HepG2 (cell line): ENCODE measurements around the gene RAC3. TPM values are rescaled to one million over a fixed set of nuclear protein-coding genes. Genes with fewer than 3 reads are reported as not detected.
A peak's percentile ranks its signal among the peaks of the same experiment; 100 is the strongest.

Experiments
- ARNT ChIP-seq: fragments of 450-650 bp; IDR thresholded peaks from 2 replicates; pipeline ENCODE4 v1.6.1; 2017
- ATF2 ChIP-seq: sonication (generic); formaldehyde crosslinking; IDR thresholded peaks from 2 replicates; pipeline ENCODE4 v1.4.0; 2020; ENCODE audit warnings: missing genetic modification reagents
- CC2D1A ChIP-seq: sonication (generic); formaldehyde crosslinking; IDR thresholded peaks from 2 replicates; pipeline ENCODE4 v1.8.1; 2023; ENCODE audit warnings: mild to moderate bottlenecking, missing genetic modification reagents
- CREB1 ChIP-seq, 2 experiments: fragments of 450-650 bp in 1 of 2; IDR thresholded peaks; 2 replicates each; pipeline ENCODE4 v1.6.1; 2016 to 2017; ENCODE audit warnings: control low read depth in 1 of 2, mild to moderate bottlenecking in 1 of 2, missing compliant biosample characterization in 1 of 2, missing genetic modification characterization in 1 of 2
- EP300 ChIP-seq, 3 experiments: sonication (generic) in 1 of 3; formaldehyde crosslinking in 1 of 3; IDR thresholded peaks; 2 replicates each; pipeline versions ENCODE4 v1.5.1 to v1.6.1; 2011 to 2020; ENCODE audit warnings: low read depth in 2 of 3, low read length in 2 of 3, borderline replicate concordance in 1 of 3, improper control_type of control experiment in 1 of 3, mild to moderate bottlenecking in 1 of 3, missing genetic modification reagents in 1 of 3, moderate library complexity in 1 of 3
- FOXA1 ChIP-seq, 2 experiments: fragments of 450-650 bp in 1 of 2; sonication (generic) in 1 of 2; formaldehyde crosslinking in 1 of 2; IDR thresholded peaks; 2 replicates each; pipeline versions ENCODE4 v1.4.0 to v1.6.1; 2016 to 2020; ENCODE audit warnings: missing genetic modification reagents in 1 of 2
- HNRNPLL ChIP-seq: fragments of 200-400 bp; formaldehyde crosslinking; IDR thresholded peaks from 2 replicates; pipeline ENCODE4 v1.6.1; 2017; ENCODE audit warnings: mild to moderate bottlenecking, low read depth, low read length; ENCODE audit not compliant: poor library complexity, severe bottlenecking
- KLF13 ChIP-seq: sonication (generic); formaldehyde crosslinking; IDR thresholded peaks from 2 replicates; pipeline ENCODE4 v1.4.0; 2020; ENCODE audit warnings: mild to moderate bottlenecking, missing genetic modification reagents
- MAFK ChIP-seq, 2 experiments: IDR thresholded peaks in 1 of 2; conservative IDR thresholded peaks in 1 of 2; 2 replicates each; pipeline ENCODE4 v1.6.1; 2011; ENCODE audit warnings: improper control_type of control experiment in 2 of 2, low read length in 2 of 2
- NONO ChIP-seq, 2 experiments: fragments of 450-650 bp in 1 of 2; sonication (generic) in 1 of 2; formaldehyde crosslinking in 1 of 2; IDR thresholded peaks in 1 of 2; conservative IDR thresholded peaks in 1 of 2; 2 replicates each; pipeline versions ENCODE4 v1.6.1 to v1.8.0; 2017 to 2022; ENCODE audit warnings: mild to moderate bottlenecking in 1 of 2, missing genetic modification reagents in 1 of 2, moderate library complexity in 1 of 2
- PAX8 ChIP-seq: sonication (generic); formaldehyde crosslinking; IDR thresholded peaks from 2 replicates; pipeline ENCODE4 v1.8.0; 2022; ENCODE audit warnings: mild to moderate bottlenecking, missing genetic modification reagents, borderline replicate concordance
- PHF8 ChIP-seq: sonication (generic); formaldehyde crosslinking; IDR thresholded peaks from 2 replicates; pipeline ENCODE4 v1.5.0; 2020; ENCODE audit warnings: missing genetic modification reagents
- RBFOX2 ChIP-seq: fragments of 200-400 bp; formaldehyde crosslinking; IDR thresholded peaks from 2 replicates; pipeline ENCODE4 v1.6.1; 2017; ENCODE audit warnings: low read depth, mild to moderate bottlenecking, low read length
- SMYD3 ChIP-seq: sonication (generic); formaldehyde crosslinking; IDR thresholded peaks from 2 replicates; pipeline ENCODE4 v1.8.1; 2023; ENCODE audit warnings: mild to moderate bottlenecking, missing genetic modification reagents
- ZNF180 ChIP-seq: sonication (generic); formaldehyde crosslinking; IDR thresholded peaks from 2 replicates; pipeline ENCODE4 v1.4.0; 2020; ENCODE audit warnings: low read depth, missing genetic modification reagents, borderline replicate concordance
- ZNF205 ChIP-seq: IDR thresholded peaks from 2 replicates; pipeline ENCODE4 v1.6.1; 2018; ENCODE audit warnings: missing biosample characterization, missing genetic modification reagents
- ZNF296 ChIP-seq: sonication (generic); formaldehyde crosslinking; conservative IDR thresholded peaks from 2 replicates; pipeline ENCODE4 v1.5.0; 2020; ENCODE audit warnings: mild to moderate bottlenecking, missing genetic modification reagents
- ZNF446 ChIP-seq: sonication (generic); formaldehyde crosslinking; IDR thresholded peaks from 2 replicates; pipeline ENCODE4 v1.5.0; 2020; ENCODE audit warnings: mild to moderate bottlenecking, missing genetic modification reagents
- ZNF460 ChIP-seq: sonication (generic); formaldehyde crosslinking; IDR thresholded peaks from 2 replicates; pipeline ENCODE4 v1.5.1; 2020; ENCODE audit warnings: missing genetic modification reagents, mild to moderate bottlenecking, borderline replicate concordance
- ZNF512B ChIP-seq: sonication (generic); formaldehyde crosslinking; IDR thresholded peaks from 2 replicates; pipeline ENCODE4 v1.5.1; 2020; ENCODE audit warnings: missing genetic modification reagents, mild to moderate bottlenecking, borderline replicate concordance
- ZNF543 ChIP-seq: sonication (generic); formaldehyde crosslinking; IDR thresholded peaks from 2 replicates; pipeline ENCODE4 v1.4.0; 2020; ENCODE audit warnings: mild to moderate bottlenecking, missing genetic modification reagents
- ZNF550 ChIP-seq: sonication (generic); formaldehyde crosslinking; IDR thresholded peaks from 2 replicates; pipeline ENCODE4 v1.4.0; 2020; ENCODE audit warnings: mild to moderate bottlenecking, missing genetic modification reagents, borderline replicate concordance
- ZNF737 ChIP-seq: sonication (generic); formaldehyde crosslinking; IDR thresholded peaks from 2 replicates; pipeline ENCODE4 v1.5.0; 2020; ENCODE audit warnings: missing genetic modification reagents, mild to moderate bottlenecking, borderline replicate concordance
- ZNF761 ChIP-seq: sonication (generic); formaldehyde crosslinking; conservative IDR thresholded peaks from 2 replicates; pipeline ENCODE4 v1.4.0; 2020; ENCODE audit warnings: mild to moderate bottlenecking, missing genetic modification reagents
- polyA plus RNA-seq, 8 experiments: library from polyadenylated mRNA; depleted of rRNA in 3 of 8; stranded (reverse) in 7 of 8; unstranded in 1 of 8; fragments of >200 nt; fragmentation: Illumina TruSeq in 4 of 8; extraction: Trizol in 4 of 8; gene quantifications; 2 replicates each; pipeline versions ENCODE4 v1.2.1 to v1.2.3, GENCODE V29; 2011 to 2016; ENCODE audit warnings: low read depth in 4 of 8, missing spikeins in 1 of 8, mixed read lengths in 1 of 8; ENCODE audit not compliant: insufficient read depth in 1 of 8
- total RNA-seq, 5 experiments: library from RNA; depleted of rRNA; stranded (reverse); fragments of >200 nt; fragmentation: Illumina TruSeq; extraction: Trizol; gene quantifications; 2 replicates each; pipeline ENCODE4 v1.2.3, GENCODE V29; 2016; ENCODE audit warnings: low read depth in 1 of 5

Gene RAC3
- total and polyA plus RNA-seq, 2 of the 13 experiments (the other 11 are each of a cell fraction or from before 2014, with no cell fraction given) = 10.5 to 21.3 TPM

- TF ChIP-seq ZNF460 (CRISPR knock-in tag) (no peak), EP300 (IDR thresholded peaks at IDR 0.05; ENCODE audit: low read depth in 2 of 2, low read length in 2 of 2) (peak in 1 of 2 experiments; percentile 29; a peak in 1 of 4 replicates), EP300 (CRISPR knock-in tag; IDR thresholded peaks at IDR 0.05; ENCODE audit: borderline replicate concordance) (peak; percentile 70), CC2D1A (CRISPR knock-in tag) (no peak; the same call in 1 of the 2 replicates), RBFOX2 (no peak), FOXA1 (IDR thresholded peaks at IDR 0.05) (no peak), FOXA1 (CRISPR knock-in tag; IDR thresholded peaks at IDR 0.05) (peak; percentile 20; the same call in 1 of the 2 replicates), ZNF737 (CRISPR knock-in tag) (0 out of 2 replicates have a peak, but pooled peaks have one; percentile 61), ZNF543 (CRISPR knock-in tag) (no peak), PAX8 (CRISPR knock-in tag) (no peak), ZNF180 (CRISPR knock-in tag) (no peak), ZNF446 (peak; percentile 51; the same call in 1 of the 2 replicates), ZNF296 (CRISPR knock-in tag) (0 out of 2 replicates have a peak, but pooled peaks have one; percentile 22), MAFK (conservative IDR thresholded peaks at IDR 0.05 in 1 of 2, IDR thresholded peaks at IDR 0.05 in 1 of 2; ENCODE audit: low read length in 2 of 2) (no peak), ATF2 (CRISPR knock-in tag) (peak; percentile 47; the same call in 1 of the 2 replicates), CREB1 (IDR thresholded peaks at IDR 0.05) (no peak), CREB1 (CRISPR knock-in tag; IDR thresholded peaks at IDR 0.05) (no peak), ZNF512B (CRISPR knock-in tag) (peak; percentile 75; the same call in 1 of the 2 replicates), NONO (IDR thresholded peaks at IDR 0.05) (no peak), NONO (CRISPR knock-in tag; conservative IDR thresholded peaks at IDR 0.05) (peak; percentile 67; the same call in 1 of the 2 replicates), ZNF550 (CRISPR knock-in tag) (peak; percentile 92; the same call in 1 of the 2 replicates), ZNF761 (CRISPR knock-in tag) (peak; percentile 39; the same call in 1 of the 2 replicates), HNRNPLL (peak; percentile 64), ARNT (no peak), SMYD3 (peak; percentile 94), KLF13 (CRISPR knock-in tag) (0 out of 2 replicates have a peak, but pooled peaks have one; percentile 81), PHF8 (CRISPR knock-in tag) (no peak), ZNF205 (CRISPR knock-in tag) (peak; percentile 43; the same call in 1 of the 2 replicates)
These were observed 37.5 kb upstream of the RAC3 start (continued) for GRCh38 chr17:81993729-81994592.
